Hematopoietic multipotent progenitor cell treated with erythropoietin and hydrocortisone succinate and interleukin-3 and kit ligand, for 15 days (in vitro differentiated cells): ENCODE measurements around the gene KIAA1671.

Experiments used
- DNase-seq: peaks from one replicate; pipeline ENCODE4 v3.0.0-alpha.2; 2015; ENCODE audit warnings: low spot score

The KIAA1671 gene

DNA sequence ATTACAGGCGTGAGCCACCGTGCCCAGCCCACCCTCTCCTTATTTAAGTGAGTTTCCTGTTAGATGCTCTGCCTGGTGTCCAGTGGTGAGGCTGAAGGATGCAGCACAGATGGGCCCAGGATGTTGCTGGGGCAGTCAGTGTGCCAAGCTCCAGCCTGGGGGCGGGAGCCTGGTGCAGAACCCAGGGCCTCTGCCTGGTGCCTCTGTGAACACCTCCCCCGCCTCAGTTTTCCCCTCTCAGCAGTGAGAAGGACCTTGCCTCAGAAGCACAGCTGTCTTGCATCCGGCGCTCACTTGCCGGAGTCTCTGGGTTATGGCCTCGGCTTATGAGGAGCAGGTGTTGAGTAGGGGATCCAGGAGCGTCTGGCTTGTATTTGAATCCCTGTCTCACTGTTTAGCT lies 116.2 kb downstream of the KIAA1671 start:
- DNase-seq: no peak

- DNase-seq: no peak
Observed at GRCh38 chr22:25069426-25069757, 116.9 kb downstream of the KIAA1671 start.

- DNase-seq: no peak
Observed at GRCh38 chr22:25069758-25070481, 117.4 kb downstream of the KIAA1671 start.

DNA sequence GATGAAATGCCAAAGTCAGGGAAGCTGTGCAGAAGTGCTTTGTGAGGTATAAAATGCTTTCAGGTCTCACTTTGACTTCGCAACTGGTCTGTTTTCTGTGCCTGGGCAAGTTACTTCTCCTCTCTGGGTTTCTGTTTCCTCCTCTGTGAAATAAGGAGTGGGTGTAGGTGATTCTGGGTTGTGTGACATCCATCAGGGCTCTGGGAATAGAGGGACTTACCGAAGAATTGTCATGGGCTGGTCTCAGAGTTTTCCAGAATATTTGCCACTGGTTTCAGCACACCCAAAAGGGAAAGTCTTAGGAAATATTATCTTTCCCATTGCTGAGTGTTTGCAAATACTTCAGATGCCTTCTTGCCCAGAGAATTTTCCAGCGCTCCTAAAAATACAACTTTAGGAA lies 118.4 kb downstream of the KIAA1671 start:
- DNase-seq: no peak

DNA sequence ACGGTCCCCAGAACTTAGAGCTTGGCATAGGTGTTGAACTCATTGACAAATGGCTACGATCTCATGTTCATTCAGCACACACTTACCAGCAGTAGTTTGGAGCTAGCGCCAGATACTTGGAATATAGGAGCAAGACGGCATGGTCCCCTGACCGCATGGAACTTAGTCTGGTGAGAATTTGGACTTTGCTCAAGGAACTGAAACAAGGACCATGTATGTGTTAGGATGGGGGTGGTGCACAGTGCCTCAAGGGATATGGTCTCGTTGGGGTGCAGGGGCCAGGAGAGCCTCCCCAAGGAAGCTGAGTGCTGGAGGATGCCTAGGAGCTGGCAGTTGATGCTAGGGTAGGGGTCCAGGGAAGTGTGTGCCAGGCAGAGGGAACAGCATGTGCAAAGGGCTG lies 119.2 kb downstream of the KIAA1671 start:
- DNase-seq: no peak

GRCh38 chr22:25072406-25072805 lies 119.9 kb downstream of the KIAA1671 start:
- DNase-seq: no peak

- no peak for DNase-seq
Observed at GRCh38 chr22:25076336-25076735, 123.8 kb downstream of the KIAA1671 start.

DNA sequence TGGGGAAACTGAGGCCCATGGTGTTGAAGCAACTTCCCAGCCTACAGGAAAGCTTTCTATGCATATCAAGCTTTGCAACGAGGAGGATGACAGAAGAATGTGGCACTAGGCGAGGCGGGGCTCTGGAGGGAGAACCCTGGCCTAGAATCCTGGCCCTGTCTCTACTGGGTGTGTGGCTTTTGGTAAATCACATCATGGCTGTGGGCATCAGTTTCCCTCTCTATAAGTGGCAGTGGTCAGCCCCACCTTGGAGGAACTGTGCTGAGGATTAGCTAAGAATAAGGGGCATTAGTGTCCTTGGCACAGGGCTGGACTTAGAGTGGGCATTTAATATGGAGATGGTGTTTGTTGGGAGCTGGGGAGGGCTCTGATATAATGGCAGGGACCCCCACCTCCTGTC lies 124.5 kb downstream of the KIAA1671 start:
- no peak for DNase-seq

DNA sequence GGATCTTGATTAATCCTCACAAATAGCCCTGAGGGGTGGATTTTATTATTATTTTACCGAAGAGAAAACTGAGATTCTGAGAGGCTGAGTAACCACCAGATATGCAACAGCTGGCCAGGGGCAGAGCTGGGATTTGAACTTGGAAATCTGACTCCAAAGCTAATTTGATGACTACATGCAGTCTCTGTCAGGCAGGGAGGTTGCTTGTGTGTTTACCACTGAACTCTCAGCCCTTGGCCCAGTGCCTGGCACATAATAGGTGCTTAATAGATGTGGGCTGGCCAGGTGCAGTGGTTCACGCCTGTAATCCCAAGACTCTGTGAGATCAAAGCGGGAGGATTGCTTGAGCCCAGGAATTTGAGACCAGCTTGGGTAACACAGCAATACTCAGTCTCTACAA lies 125.4 kb downstream of the KIAA1671 start:
- no peak for DNase-seq

- no peak for DNase-seq
Observed at GRCh38 chr22:25078591-25078990, 126.1 kb downstream of the KIAA1671 start.

- DNase-seq: no peak
Observed at GRCh38 chr22:25080855-25081254, 128.3 kb downstream of the KIAA1671 start.

DNA sequence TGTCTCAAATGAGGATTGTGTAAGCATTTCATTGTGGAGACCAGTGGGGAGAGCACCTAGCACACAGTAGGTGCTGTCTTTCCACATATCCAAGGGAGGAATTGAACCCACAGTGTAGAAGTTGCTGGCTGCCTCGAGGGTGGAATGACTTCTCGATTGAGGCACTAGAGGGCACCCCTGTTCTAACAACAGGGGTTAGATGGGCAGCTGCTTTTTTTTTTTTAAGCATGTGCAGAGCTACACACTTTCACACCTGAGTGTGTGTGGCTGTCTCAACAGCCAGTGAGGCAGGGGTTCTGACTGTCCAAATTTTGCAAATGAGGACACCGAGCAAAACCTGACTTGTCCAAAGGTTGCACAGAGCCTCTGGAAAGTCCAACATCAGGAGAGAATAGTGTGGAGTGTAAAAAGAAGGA lies 128.9 kb downstream of the KIAA1671 start:
- peak; percentile 13 for DNase-seq

DNA sequence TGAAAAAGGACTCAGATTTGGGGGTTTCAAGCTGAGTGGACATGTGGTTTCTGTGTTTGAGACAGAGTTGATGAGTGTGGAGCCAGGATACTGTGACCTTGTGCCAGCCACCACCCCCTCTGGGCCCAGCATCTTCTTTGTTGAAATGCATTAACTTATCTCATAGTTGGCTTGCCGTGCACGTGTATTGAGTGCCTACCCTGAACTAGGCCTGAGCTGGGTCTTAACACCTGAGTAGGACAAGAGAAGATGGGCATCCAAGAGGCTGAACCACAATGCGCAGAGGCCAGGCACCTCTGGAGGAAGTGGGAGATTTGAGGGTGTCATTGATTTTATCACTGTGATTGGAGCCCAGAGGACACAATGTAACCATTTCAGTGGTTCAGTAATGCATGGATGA lies 129.6 kb downstream of the KIAA1671 start:
- no peak for DNase-seq

DNA sequence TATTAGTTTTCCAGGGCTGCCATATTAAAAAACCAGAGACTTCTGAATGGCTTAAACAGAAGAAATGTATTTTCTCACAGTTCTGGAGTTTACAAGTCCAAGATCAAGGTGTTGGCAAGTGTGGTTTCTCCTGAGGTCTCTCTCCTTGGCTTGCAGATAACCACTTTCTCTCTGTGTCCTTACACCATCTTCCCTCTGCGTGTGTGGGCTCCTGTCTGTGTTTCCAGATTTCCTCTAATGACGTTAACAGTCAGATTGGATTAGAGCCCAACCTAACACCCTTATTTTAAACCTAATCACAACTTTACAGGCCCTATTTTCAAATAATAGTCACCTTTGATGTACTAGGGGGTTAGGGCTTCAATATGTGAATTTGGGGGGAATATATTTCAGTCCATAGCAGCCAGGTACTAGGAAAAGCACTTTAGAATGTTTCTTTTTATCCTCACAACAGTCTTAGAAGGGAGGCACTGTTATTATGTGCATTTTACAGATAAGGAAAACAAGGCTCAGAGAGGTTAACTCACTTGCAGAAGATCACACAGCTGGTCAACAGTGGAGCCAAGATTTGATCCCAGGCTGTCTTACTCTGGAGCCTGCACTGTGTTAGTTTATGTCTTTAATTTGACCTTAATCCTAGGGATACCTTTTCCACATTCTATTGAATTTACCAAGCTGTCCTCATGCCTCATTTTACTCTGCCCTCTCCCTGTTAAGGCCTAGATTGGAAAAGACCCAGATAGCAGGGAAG lies 130.7 kb downstream of the KIAA1671 start:
- no peak for DNase-seq

- DNase-seq: no peak
Observed at GRCh38 chr22:25083807-25084200, 131.3 kb downstream of the KIAA1671 start.

GRCh38 chr22:25084405-25085107 lies 132.0 kb downstream of the KIAA1671 start:
- DNase-seq: no peak

GRCh38 chr22:25085156-25085555 lies 132.6 kb downstream of the KIAA1671 start:
- no peak for DNase-seq

DNA sequence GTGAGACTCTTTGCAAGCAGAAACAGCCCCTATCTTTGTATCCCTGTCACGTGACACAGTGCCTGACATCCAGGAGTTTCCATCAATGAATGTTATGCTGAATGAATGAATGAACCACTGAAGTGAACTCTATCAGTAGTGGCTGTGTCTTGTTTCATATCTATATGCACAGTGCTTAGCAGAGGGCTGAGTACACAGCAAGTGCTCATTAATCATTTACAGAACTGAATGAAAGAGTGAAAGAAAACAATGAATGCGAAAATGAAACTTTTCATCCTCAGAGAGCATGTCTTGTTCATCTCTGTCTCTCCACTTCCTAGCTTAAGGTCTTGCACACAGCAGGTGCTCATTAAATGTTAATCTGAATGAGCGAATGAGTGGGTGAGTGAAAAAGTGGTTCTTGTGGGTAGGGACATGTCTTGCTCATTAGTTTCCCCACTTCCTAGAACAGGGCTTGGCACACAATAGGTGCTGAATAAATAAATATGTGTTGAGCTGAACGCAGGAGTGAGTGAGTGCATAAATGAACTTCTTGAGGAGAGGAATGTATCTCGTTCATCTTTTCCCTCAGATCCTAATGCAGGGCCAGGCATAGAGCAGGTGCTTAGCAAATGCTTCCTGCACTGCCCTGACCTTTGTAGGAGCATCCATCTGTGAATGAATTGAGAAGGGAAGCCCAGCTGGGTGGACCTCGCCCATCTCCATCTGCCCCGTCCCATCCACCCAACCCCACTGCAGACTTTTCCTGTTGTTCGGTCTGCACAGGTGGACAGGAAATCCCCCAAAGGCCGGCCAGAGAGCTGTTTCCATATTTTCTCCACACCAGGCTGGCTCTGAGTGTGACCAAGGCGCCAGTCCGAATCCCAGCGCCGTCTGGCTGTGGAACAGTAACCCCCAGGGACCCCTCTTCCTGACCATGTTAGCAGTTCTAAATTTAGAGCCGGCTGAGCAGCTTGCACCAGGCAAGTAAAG lies 133.7 kb downstream of the KIAA1671 start:
- no peak for DNase-seq

- DNase-seq: no peak
Observed at GRCh38 chr22:25086902-25087282, 134.4 kb downstream of the KIAA1671 start.

- DNase-seq: no peak
Observed at GRCh38 chr22:25090225-25090890, 137.8 kb downstream of the KIAA1671 start.

DNA sequence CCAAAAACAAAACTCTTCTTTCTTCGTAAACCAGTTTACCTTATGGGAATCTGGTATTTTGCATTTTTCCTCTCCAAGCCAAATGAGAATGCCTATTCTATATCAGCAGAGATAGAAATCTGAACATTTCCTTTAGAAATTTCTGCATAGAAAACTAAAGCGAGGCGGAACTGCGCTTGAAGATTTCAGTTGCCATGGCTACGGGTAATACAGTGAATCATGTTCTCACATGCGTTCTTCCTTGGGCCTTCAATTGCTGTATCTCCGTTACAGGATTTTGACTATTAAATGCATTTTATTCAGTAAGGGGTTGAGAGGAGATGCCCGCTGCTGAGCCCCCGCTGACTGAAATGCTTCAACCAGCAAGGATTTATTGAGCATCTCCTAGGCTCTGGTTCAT lies 138.9 kb downstream of the KIAA1671 start:
- DNase-seq: no peak
